NCI-H1930 (cell line): ENCODE results near the gene ZFP36L2.

Source experiments
- DNase-seq, 2 experiments: peaks; one replicate each; lab custom pipeline; 2025; lab: John Stamatoyannopoulos, UW

Gene ZFP36L2

DNA sequence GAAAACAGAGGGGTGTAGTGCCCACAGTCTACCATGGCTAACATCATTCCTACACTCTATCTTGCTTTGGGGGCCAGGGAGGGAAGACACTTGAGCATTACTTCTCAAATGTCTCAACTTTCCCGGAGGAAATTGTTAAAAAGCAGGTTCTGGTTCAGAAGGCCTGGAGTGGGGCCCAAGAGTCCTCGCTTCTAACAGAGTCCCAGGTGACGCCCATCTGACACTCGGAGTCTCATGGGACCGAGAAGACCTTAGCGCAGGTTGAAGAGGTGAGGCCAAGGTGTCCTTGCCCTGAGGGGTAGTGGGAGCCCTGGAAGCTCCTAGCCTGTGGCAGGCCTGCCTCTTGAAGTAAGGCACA, 40.1 kb downstream of the ZFP36L2 start:
- DNase-seq = no peak

DNA sequence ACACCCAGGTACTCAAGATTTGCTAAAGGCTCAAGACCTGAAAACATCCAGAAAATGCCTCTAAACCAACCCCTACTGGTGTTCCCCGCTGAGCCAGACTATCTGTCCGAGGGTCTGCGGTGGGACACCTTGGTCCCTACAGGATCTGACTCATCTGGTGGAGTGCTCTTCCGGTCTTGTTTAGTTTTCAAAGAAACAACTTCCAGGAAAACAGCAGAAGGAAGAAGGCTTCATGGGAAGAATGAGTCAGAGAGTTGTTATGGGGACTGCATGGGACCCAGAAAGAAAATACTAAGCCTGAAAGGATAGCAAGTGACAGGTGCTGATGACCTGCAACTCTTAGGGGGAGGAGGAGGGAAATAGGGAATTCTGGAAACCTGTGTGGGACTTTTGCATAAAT, 41.3 kb downstream of the ZFP36L2 start:
- DNase-seq = no peak

DNA sequence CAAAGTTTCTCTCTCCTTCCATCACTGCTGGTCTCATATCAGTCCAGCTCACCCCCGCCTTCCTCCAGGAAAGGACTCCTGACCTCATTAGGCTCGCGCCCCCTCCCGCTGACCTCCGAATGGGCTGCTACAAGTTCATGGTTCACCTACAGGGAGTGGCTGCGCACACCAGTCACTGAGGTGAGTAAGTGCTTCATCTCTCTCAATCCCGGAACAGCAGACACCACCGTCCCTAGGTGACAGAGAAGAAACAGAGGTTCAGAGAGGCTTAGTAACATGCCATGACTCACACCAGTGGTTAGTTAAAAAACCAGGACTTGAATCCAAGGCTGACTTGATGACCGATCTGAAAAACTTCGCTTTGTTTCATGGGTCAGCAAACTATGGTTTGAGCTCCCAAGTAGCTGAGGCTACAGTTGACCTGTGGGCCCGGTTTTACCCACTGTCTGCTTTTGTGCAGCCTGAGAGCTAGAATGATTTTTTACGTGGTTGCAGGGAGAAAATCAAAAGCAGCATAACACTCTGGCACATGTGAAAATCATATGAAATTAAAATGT, 42.0 kb downstream of the ZFP36L2 start:
- DNase-seq = no peak

DNA sequence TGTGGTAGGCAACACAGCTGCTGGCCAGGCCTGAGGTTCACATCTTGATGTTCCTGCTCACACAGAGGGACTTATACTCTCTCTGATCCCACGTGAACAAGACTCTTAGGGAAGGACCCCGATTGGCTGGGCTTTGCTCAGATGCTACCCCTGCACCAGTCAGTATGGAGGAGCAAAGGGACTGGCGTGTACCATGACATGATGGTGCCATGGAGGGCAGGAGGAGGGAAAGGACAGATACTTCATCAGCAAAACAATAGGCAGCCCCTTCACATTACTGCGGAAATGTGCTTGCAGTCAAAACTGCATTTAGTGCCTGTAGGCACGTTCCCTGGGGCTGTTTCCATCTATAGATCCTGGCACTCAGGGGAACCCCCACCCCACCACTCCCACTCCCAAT, 42.7 kb downstream of the ZFP36L2 start:
- DNase-seq = no peak

DNA sequence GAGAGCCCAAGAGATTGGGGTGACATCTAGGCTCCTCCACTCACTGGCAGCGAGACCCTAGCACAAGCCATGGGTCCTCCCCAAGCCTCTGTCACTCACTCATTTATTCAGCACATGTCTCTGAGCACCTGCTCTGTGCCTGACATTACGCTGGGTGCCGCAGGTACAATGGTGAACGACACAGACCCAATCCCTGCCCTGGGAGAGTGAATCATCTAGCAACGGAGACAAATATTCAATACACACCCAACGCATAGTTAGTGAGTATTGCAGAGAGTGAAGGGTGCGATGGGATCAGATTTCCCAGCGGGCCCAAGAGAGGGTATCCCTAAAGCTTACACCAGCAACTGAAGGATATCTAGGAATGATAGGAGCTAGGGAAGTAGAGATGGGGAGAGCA, 45.5 kb downstream of the ZFP36L2 start:
- DNase-seq = no peak

DNA sequence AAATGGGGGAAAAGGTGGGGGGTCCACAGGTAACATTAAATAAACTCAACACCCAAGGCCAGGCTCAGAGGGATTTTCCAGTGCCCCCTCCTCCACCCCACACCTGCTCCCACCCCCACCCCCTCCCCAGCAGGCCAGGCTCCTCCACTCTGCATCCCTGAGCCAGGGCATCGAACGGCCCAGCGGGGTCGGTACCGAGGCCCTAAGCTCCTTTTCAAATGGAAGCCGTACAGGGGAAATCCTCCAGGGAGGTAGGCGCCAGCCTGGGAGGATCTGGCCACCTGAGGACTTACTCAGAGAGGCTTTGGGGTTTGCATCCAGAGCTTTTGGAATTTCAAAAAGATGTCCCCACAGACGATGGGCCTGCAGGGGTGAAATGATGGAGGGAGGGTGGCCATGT, 46.5 kb downstream of the ZFP36L2 start:
- no peak for DNase-seq

DNA sequence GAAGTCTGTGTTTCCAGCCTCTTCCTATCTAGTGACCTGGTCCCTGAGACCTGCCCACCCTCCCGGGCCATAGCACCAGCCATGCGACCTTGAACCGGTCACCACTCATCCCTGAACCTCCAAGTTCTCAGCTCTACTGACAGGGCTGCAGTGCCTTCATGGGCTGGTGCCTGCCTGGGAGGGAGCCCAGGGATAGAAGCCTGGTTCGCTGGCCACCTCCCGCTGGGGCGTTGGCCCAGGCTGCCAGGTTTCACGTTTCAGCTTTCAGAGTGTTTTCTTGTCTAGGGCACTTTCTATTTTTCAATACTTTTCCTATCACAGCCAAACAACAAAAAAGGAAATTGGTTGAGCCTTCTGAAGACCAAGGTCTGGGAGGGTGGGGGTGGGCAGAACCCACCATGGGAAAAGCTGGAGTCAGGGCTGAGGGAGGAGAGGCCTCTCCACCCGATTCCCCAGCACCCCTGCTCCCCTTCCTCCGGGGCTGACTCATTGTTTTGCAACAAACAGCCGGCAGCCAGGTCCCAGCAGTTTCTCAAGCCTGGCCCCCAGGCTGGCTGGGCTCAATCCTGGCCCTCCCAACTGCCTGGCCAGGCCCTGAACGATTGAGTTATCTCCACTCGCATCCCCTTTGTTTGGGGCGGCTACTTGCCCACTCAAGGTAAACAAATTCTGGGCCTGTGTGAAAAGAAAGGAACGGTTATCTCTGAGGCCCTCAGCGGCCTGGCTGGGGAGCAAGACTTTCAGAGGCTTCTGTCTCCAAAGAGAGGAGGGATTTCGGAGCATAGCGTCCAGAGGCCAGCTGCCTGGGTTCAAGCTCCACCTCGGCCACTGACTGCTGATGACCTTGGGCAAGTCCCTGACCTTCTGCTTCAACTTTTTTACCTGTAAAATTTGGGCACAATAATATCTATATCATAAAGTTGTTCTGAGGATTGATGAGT, 47.5 kb downstream of the ZFP36L2 start:
- no peak for DNase-seq

DNA sequence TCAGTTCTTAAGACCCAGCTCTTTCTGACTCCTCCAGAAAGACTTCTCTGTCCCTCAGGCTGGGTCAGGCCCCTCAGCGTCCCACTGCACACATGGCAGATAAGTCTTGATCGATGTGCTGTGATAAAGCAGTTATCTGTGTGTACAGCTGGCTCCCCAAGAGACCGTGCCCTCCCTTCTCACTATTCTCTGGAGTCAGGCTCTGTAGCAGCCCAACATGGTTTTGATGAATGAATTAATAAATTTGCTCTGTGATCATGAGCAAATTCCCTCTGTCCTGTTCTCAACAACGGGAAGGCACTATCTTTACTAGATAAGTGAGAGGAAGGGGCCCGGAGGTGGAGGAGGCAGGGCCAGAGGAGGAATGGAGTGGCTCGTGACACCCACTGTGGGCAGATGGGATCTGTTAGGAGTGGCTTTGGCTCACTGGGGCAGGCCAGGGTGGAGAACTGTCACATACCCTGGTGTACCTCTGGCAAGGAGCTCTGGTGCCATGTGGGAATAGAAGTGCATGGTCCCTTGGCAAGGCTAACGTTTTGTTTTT, 48.3 kb downstream of the ZFP36L2 start:
- DNase-seq = no peak

DNA sequence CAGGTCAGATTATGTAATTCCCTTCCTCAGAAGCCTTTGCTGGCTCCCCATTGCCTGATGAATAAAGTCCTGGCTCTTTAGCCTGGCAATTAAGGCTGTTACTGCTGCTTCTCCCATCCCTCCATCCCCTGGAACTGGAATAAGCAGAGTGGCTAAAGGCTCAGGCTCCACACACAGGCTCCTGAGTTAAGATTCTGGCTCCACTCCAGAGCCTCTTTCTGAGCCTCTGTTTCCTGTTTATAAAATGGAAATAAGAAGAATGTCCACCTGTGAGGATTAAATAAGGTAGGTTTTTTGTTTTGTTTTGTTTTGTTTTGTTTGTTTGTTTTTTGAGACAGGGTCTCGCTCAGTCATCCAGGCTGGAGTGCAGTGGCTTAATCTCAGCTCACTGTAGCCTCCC, 50.0 kb downstream of the ZFP36L2 start:
- no peak for DNase-seq

DNA sequence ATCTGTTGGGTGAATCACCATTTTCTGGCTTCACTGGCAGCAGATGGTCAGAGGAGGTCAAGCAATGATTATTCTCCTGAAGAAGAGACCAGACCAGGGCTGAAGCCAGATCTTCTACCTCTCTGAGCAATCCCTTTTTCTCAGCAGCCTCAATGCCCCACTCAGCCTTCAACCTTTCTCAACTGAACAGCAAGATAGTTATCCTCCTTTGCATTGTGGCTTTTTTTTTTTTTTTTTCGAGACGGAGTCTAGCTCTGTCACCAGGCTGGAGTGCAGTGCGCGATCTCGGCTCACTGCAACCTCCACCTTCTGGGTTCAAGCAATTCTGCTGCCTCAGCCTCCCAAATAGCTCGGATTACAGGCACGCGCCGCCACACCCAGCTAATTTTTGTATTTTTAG, 50.5 kb downstream of the ZFP36L2 start:
- no peak for DNase-seq

DNA sequence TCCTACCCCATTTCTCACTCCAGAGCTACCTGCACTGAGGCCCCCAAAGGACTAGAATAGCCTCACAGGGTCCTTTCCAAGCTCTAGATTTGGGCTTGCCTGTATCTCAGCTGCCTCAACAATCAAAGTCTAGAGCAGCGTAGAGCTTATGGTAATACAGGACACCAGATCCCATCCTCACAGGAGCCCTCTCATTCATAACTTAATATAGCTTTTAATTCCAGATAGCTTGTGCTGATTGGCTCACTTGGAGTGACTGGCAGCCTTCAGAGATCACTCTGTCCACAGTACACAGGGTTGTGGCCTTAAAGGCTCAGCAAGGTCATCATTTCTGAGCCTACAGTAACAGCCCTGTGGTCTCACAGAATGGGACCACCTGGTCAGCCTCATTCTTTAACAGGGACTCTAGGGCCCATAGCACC, 51.4 kb downstream of the ZFP36L2 start:
- DNase-seq = no peak

DNA sequence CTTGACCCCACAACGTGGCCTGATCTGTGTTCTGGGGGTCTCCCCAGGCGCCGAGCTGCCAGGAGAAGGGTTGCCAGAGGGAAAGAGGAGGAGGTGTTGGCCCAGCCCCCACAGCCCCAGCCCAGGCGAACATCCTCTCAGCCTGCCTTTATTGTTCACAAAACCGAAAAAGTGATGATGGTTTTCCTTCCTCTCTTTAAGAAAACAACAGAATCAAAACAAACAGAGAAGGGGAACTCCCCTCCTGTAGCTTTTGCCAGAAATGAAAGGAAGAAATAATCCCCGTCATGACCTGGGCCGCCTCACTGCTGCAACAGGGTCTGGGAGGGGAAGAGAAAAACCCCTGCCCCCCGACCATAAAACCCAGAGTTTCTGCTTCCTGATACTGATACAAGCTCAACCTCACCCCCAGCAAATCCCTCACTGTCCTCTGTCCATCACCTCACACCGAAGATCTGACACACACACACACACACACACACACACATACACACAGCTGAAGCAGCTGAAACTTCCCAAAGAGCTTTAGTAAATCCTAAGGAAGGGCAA, 52.0 kb downstream of the ZFP36L2 start:
- no peak for DNase-seq
